Embryonic facial prominence (tissue), 1 donor: Measurements from ENCODE around the gene SPATA46.

Source experiments
- DNase-seq: peaks from one replicate; pipeline ENCODE4 v3.0.0-alpha.2; 2016; ENCODE audit errors: extremely low spot score

SPATA46 gene

DNA sequence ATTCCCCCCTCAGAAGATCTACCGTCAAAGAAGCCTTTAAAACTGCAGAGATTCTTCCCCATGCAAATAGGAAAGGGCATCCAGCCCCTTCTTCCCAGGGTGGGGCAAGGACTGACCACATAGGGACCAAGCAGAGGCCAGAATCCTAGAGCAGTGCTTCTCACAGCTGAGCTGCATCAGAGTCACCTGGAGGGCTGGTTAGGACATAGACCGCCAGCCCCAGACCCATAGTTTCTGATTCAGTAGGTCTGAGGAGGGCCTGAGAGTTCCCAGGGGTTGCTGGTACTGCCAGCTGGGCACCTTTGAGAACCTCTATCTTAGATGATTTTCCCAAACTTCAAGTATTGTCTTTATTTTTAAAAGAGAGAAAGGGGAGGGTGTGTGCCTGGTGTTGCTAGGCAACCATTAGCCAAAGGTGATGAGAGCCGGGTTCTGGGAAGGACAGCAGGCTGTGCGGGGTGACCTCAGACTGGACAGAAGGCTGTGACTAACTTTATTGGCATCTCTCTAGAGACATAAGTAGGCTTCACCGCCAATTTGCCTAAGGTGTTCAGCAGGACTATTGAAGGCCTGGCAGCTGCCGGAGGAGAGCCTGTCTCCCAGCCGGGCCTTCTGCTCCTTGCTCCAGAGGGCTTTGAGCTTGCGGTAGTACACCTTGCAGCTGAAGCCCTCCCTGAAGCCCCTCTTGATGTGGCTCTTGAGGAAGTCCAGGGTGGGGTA lies 3.0 kb downstream of the SPATA46 start:
- DNase-seq, result no peak

- DNase-seq, result no peak
These were observed 3.6 kb downstream of the SPATA46 start for GRCh38 chr1:162373072-162373427.

DNA sequence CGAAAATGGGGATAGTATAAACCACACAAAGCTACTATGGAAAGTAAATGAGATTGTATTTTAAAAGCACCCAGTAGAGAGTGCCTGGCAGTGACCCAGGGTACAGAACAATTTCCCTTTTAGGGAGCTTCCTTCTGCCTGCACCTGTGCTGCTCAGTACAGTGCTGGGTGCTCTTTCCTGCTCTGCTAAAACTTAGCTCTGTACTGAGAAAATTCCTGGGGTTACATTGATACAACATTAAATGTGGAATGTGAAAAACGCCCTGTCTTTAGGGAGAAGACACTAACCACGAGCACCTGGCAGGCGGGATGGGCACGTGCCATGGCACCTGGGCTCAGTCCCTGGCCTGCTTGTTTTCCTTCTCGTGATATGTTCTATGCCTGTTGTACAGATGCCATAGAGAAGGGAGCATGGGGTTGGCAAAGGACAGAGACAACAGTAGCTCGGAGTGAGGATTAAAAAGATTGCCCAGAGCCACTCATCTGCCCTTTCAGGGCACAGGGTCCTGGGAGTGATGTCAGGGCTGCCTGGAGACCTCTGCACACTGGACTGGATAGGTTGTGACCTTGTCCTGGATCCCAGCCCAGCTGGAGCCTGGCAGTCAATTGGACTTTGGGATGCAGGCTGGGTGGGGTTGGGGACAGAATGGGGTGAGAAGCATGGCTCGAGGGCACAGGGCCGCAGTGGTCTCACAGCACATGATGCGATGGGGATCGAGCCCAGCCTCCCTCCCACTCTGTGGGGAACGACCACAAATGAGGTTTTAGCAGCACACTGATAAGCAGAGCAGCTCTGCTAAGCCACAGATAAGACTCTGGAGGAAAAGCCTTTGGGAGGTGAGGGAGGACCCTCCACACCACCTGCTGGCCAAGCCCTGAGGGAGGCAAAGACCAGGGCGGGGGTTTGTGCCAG lies 4.2 kb downstream of the SPATA46 start:
- no peak for DNase-seq

DNA sequence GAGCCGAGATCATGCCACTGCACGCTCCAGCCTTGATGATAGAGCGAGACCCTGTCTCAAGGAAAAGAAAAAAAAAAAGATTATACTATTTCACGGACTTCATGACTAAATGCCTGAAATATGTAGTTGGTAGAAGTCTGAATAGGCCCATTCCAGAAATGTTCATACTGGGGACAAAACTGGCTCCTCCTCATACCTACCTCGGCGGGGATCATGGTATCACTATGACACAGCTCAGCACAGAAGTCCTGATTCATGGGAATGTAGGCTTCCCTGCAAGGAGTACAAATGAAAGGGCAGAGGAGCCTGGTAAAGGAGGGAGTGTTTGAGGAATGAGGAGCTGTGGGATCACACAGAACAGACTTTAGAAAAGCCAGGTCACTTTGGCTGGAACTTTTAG lies 5.0 kb downstream of the SPATA46 start:
- DNase-seq, result no peak

- DNase-seq, result no peak
These were observed 5.9 kb downstream of the SPATA46 start for GRCh38 chr1:162370721-162371120.

GRCh38 chr1:162370161-162370560 lies 6.5 kb downstream of the SPATA46 start:
- DNase-seq, result no peak

GRCh38 chr1:162369571-162369970 lies 7.1 kb downstream of the SPATA46 start:
- DNase-seq, result no peak

GRCh38 chr1:162368451-162368850 lies 8.2 kb downstream of the SPATA46 start:
- no peak for DNase-seq

DNA sequence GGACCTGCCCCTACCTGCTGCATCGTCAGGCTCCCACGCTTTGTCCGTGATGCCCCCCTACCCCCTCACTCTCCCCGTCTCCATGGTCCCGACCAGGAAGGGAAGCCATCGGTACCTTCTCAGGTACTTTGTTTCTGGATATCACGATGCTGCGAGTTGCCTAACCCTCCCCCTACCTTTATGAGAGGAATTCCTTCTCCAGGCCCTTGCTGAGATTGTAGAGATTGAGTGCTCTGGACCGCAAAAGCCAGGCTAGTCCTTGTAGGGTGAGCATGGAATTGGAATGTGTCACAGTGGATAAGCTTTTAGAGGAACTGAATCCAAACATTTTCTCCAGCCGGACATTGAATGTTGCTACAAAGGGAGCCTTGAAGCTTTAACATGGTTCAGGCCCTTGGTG lies 8.9 kb downstream of the SPATA46 start:
- DNase-seq, result no peak

DNA sequence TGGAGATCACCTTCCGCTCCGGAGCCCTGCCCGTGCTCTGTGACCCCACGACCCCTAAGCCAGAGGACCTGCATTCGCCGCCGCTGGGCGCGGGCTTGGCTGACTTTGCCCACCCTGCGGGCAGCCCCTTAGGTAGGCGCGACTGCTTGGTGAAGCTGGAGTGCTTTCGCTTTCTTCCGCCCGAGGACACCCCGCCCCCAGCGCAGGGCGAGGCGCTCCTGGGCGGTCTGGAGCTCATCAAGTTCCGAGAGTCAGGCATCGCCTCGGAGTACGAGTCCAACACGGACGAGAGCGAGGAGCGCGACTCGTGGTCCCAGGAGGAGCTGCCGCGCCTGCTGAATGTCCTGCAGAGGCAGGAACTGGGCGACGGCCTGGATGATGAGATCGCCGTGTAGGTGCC lies 9.6 kb downstream of the SPATA46 start:
- DNase-seq, result no peak

DNA sequence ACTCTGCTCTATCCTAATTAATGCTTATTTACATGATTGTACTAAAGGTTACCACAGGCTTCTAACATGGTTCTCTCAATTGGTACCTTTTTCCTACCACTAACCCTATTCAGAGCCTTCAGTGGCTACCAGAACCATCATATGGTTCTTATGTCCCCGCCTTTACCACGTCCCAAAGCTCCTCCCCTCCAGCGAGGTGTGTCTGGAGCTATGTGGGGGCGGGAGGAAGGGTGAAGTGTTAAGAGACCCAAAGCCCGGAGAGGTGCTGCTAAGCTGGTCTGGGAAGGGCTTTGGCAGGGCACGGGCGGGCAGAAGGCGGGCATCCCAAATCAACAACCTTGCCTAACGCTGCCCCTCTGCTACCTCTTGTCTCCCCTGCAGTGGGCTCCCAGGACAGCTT lies 10.0 kb downstream of the SPATA46 start:
- no peak for DNase-seq

GRCh38 chr1:162366149-162366548 lies 10.5 kb downstream of the SPATA46 start:
- no peak for DNase-seq

- DNase-seq, result no peak
These were observed 11.2 kb downstream of the SPATA46 start for GRCh38 chr1:162365284-162366020.

DNA sequence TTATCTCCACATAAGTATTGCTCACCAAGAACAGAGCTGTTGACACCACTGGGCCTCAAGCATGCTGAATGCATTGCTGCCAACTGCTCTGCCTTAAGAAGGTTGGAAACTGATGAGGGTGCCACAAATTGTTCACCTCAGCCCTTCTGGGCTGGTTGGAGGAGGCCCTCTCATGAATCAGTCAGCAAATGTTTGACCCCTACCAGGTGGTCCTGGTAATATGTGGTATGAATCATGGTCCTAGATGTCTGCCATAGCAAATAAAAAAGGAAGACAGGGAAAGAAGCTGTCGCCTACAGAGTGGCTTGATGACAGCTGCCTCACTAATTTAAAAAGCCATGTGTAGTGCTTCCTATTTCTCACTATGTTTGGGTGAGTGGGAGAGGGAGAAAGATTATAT lies 12.2 kb downstream of the SPATA46 start:
- DNase-seq, result no peak

DNA sequence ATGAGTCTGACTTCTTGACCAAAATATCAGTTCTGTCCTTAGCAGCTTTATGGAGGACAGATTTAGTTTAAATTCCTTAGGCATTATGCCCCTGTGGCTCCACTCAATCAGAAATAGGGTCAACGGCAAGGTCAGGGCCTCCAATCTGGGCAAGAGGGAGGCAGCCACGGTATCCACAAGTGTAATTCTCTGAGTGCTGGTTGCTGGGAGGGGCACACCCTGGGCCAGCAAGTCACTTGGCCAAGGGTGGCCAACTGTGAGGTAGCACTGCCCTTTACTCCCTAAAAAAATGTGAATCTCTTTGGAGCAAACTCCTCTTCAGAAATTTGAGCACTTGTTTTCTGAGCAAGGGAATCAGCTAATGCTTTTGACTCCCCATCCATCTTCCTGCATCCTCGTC lies 12.8 kb downstream of the SPATA46 start:
- DNase-seq, result no peak

GRCh38 chr1:162361349-162361748 lies 15.3 kb downstream of the SPATA46 start:
- DNase-seq, result no peak

- no peak for DNase-seq
These were observed 15.8 kb downstream of the SPATA46 start for GRCh38 chr1:162360874-162361260.

DNA sequence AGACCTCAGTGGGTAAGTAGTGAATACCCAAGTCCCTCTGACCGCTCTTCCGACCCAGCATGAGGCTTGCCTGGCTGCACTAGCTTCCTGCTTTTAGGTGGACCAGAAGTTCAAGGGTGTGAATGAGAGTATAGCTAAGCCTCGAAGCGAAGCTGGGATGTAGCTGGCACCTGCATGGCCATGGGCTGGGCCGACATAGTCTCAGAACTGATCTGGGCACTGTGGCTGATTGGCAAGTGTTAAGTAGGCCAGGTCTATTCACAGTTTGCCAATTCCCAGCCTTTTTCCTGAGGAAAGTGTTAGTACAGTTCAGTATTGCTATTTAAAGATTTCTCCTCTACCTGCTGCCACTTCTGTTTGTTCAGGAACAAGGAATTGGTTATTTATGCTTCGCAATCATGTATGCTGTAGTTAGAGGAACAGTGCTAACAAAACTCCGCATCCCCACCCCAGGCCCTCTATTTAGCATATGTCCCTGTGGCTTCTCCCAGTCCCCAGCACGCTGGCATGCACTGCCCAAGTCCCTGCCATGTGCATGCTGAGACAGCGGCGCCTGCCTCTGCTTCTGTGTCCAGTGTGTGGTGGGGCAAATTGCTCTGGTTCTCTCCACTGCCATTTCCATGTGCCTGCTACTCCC lies 16.3 kb downstream of the SPATA46 start:
- no peak for DNase-seq

- DNase-seq, result no peak
These were observed 17.0 kb downstream of the SPATA46 start for GRCh38 chr1:162359523-162360236.

DNA sequence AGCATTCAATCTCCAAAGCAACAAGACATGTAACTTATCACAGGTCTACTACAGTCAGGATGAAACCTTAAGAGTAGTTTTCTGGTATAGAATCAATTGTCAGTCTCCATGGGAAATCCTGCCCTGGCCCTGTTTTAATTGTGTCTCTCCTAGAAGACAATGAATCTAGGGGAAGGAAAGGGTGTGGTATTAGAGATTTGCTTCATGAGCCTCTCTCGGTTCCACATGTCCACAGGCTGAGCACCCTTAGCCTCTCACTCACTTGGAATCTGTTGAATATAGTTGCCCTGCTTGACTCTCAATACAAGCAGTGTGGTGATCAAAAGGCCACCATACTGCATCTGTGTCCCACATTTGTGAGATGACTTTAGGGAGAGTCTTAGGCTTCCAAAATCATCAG lies 17.7 kb downstream of the SPATA46 start:
- no peak for DNase-seq

DNA sequence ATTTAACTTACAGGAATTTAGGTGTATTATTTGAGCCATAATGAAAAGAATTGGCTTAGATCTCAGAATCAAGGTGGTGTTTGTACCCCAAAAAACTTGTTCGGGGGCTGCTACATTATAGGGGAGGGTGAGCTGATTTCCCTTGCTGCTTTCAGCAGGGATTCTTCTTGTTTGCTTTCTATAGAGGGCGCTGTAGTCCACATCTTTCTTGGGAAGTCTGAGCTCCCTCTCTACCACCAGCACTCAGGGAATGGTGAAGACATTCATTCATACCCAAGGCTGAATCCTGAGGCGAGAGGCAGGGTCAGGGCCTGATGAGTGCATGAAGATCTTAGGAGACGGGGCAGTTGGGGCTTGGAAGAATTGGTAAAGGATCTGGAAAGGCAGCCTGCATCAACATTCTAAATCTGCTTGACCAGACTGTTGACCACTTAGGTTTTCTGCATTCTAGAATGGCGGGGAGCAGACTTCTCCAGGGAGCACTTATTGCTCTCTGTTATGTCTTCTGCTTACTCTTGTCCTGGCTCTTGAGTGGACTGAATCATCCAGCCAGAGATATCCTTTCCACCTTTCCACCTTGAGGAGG lies 18.9 kb downstream of the SPATA46 start:
- no peak for DNase-seq
